ENCODE measurements around the gene ADAMTS19. TPM values are rescaled to one million over a fixed set of nuclear protein-coding genes. Genes with fewer than 3 reads are reported as not detected.

Gene ADAMTS19
- total and polyA plus RNA-seq, 2 of the 13 experiments (the other 11 are each of a cell fraction or from before 2014, with no cell fraction given), result not detected

DNA sequence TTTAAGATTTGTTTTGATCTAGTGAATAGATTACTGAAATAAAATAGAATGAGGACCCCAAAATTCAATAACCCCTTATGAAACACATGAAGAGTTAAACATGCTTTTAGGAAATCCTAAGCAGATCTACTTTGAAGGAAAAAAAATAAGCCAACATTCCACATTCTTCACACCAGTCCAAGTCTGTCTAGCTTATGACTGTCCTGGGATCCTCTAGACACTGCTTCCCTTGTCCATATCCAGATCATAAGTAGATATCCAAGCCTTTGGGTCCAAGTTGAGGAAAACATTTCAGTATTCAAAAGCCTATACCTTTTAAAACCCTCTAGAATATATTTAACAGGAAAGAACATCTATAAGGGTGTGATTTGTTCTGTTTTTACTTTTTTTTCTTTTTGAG is 228.9 kb downstream of the ADAMTS19 start (continued):
- TF ChIP-seq ZNF850 (CRISPR knock-in tag; conservative IDR thresholded peaks at IDR 0.05), result no peak
- TF ChIP-seq TCF7L2 (IDR thresholded peaks at IDR 0.05; ENCODE audit: low read depth, low read length), result no peak
- TF ChIP-seq, protein P1, sequence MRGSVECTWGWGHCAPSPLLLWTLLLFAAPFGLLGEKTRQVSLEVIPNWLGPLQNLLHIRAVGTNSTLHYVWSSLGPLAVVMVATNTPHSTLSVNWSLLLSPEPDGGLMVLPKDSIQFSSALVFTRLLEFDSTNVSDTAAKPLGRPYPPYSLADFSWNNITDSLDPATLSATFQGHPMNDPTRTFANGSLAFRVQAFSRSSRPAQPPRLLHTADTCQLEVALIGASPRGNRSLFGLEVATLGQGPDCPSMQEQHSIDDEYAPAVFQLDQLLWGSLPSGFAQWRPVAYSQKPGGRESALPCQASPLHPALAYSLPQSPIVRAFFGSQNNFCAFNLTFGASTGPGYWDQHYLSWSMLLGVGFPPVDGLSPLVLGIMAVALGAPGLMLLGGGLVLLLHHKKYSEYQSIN (CRISPR knock-in tag; IDR thresholded peaks at IDR 0.05; ENCODE audit: borderline replicate concordance), result no peak

DNA sequence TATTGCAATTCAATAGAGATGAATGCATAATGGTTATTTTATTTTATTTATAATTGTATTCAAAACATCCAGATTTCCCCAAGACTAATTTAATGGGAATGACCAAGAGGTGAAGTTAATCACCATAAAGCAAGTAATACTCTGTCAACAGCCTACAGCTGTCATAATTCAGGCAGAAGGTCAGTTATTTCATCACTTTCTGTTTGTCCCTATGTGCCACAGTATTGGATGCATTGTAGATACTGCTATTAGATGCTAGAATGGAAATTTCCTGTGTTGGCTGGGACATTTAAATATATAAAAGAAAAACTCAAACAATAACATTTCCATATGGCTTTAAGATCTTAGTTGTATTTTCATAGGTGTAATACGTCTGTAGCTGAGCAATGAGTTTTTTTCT is 231.1 kb downstream of the ADAMTS19 start:
- no peaks in the 10 kb centered on the region for H3K27me3 ChIP-seq (ENCODE audit: control insufficient read depth in 1 of 2, insufficient read depth in 2 of 2, low read length in 2 of 2)
- no peak overlapping the region for H3K4me2 ChIP-seq (ENCODE audit: low read depth, low read length)
- no peaks in the 10 kb centered on the region for H3K9me3 ChIP-seq (ENCODE audit: low read length)
- no peaks in the 10 kb centered on the region for H3K36me3 ChIP-seq (replicated peaks in 1 of 2; ENCODE audit: control insufficient read depth in 1 of 2, insufficient read depth in 2 of 2, low read length in 2 of 2)
- H3K9ac ChIP-seq (ENCODE audit: insufficient read depth, low read depth, low read length), result no peak overlapping the region
- no peaks in the 10 kb centered on the region for H3K79me2 ChIP-seq (ENCODE audit: insufficient read depth, low read length)
- H3K4me3 ChIP-seq (replicated peaks in 1 of 3; ENCODE audit: insufficient read depth in 1 of 3, low read depth in 2 of 3, low read length in 3 of 3), result no peak overlapping the region
- POLR2A ChIA-PET, result no interaction called here
- CTCF ChIA-PET (ENCODE audit: low intra/inter-chr PET ratio, low total read pairs), result no interaction called here
- in situ Hi-C loops (cut with HindIII; ENCODE audit: extremely low pct_ligation_motif_present, low pct_unique_long_range_greater_than_20kb) (no loop called here), intact Hi-C loops (cut with micrococcal nuclease; ENCODE audit: unreplicated experiment) (no loop called here)
- no TSS peak for BruUV-seq (replicated peaks)
- ATAC-seq, result no peak
- no peak overlapping the region for H2AFZ ChIP-seq (ENCODE audit: low read length)
- H3K4me1 ChIP-seq (ENCODE audit: insufficient read depth, low read length), result no peaks in the 10 kb centered on the region
- no peak for TF ChIP-seq GZF1 (CRISPR knock-in tag; IDR thresholded peaks at IDR 0.05)
- no peak for TF ChIP-seq ZNF460 (CRISPR knock-in tag; IDR thresholded peaks at IDR 0.05; ENCODE audit: borderline replicate concordance)
- no peak for TF ChIP-seq MBNL3 (CRISPR knock-in tag; conservative IDR thresholded peaks at IDR 0.05)
- TF ChIP-seq, protein P2, sequence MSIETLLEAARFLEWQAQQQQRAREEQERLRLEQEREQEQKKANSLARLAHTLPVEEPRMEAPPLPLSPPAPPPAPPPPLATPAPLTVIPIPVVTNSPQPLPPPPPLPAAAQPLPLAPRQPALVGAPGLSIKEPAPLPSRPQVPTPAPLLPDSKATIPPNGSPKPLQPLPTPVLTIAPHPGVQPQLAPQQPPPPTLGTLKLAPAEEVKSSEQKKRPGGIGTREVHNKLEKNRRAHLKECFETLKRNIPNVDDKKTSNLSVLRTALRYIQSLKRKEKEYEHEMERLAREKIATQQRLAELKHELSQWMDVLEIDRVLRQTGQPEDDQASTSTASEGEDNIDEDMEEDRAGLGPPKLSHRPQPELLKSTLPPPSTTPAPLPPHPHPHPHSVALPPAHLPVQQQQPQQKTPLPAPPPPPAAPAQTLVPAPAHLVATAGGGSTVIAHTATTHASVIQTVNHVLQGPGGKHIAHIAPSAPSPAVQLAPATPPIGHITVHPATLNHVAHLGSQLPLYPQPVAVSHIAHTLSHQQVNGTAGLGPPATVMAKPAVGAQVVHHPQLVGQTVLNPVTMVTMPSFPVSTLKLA (IDR thresholded peaks at IDR 0.05), result no peak
- no peak for TF ChIP-seq DR1 (CRISPR knock-in tag; IDR thresholded peaks at IDR 0.05)
- TF ChIP-seq SCMH1 (CRISPR knock-in tag; IDR thresholded peaks at IDR 0.05; ENCODE audit: borderline replicate concordance), result no peak
- no peak for TF ChIP-seq PTBP1 (IDR thresholded peaks at IDR 0.05; ENCODE audit: low read depth, low read length, poor library complexity, severe bottlenecking)
- TF ChIP-seq GATA4 (IDR thresholded peaks at IDR 0.05; ENCODE audit: borderline replicate concordance, low read depth), result no peak
- no peak for TF ChIP-seq CREB1 (IDR thresholded peaks at IDR 0.05)
- TF ChIP-seq CREB1 (CRISPR knock-in tag; IDR thresholded peaks at IDR 0.05), result no peak
- FAIRE-seq, result no peak
- no peaks in the 10 kb centered on the region for H4K20me1 ChIP-seq (ENCODE audit: insufficient read depth, low read length)
- 0% methylated on average over 1 of the region's 1 CpG for WGBS (ENCODE audit: low lambda C conversion rate)
- H3K27ac ChIP-seq (ENCODE audit: extremely low read length, insufficient read depth, low read length), result no peak overlapping the region
- DNase-seq (ENCODE audit: low spot score), result no peak

Data from HepG2 (cell line).